HG03175 (cell line): Measurements from ENCODE around the gene SYTL5.

Source experiments
- ATAC-seq: cut with Tn5 transposase; IDR thresholded peaks from one replicate; pipeline ENCODE4 v1.9.1; 2021; ENCODE audit warnings: mild to moderate bottlenecking, moderate library complexity; ENCODE audit not compliant: unreplicated experiment

Gene SYTL5

GRCh38 chrX:38018766-38019425, 12.5 kb downstream of the SYTL5 start:
- ATAC-seq = no peak

GRCh38 chrX:38028300-38028699, 21.9 kb downstream of the SYTL5 start:
- ATAC-seq = no peak

GRCh38 chrX:38036466-38036865, 30.1 kb downstream of the SYTL5 start:
- ATAC-seq = no peak

- ATAC-seq = no peak
Measured at GRCh38 chrX:38038501-38038900, 32.1 kb downstream of the SYTL5 start.

- ATAC-seq = no peak
Measured at GRCh38 chrX:38041237-38041636, 34.9 kb downstream of the SYTL5 start.

GRCh38 chrX:38044701-38045100, 38.3 kb downstream of the SYTL5 start:
- ATAC-seq = no peak

GRCh38 chrX:38045538-38046096, 39.3 kb downstream of the SYTL5 start:
- ATAC-seq = no peak

GRCh38 chrX:38048886-38049285, 42.5 kb downstream of the SYTL5 start:
- no peak for ATAC-seq

GRCh38 chrX:38050806-38051205, 44.5 kb downstream of the SYTL5 start:
- ATAC-seq = no peak

- ATAC-seq = no peak
Measured at GRCh38 chrX:38052096-38052495, 45.7 kb downstream of the SYTL5 start.

GRCh38 chrX:38055170-38055847, 49.0 kb downstream of the SYTL5 start:
- ATAC-seq = no peak

GRCh38 chrX:38060331-38060878, 54.1 kb downstream of the SYTL5 start:
- ATAC-seq = no peak

GRCh38 chrX:38061335-38061734, 55.0 kb downstream of the SYTL5 start:
- no peak for ATAC-seq

- ATAC-seq = no peak
Measured at GRCh38 chrX:38066934-38067333, 60.6 kb downstream of the SYTL5 start.

GRCh38 chrX:38069273-38069672, 62.9 kb downstream of the SYTL5 start:
- ATAC-seq = no peak

- ATAC-seq = no peak
Measured at GRCh38 chrX:38069991-38070390, 63.6 kb downstream of the SYTL5 start.

GRCh38 chrX:38079463-38079862, 73.1 kb downstream of the SYTL5 start:
- no peak for ATAC-seq

- no peak for ATAC-seq
Measured at GRCh38 chrX:38080808-38081207, 74.5 kb downstream of the SYTL5 start.

GRCh38 chrX:38081909-38082308, 75.6 kb downstream of the SYTL5 start:
- no peak for ATAC-seq

- no peak for ATAC-seq
Measured at GRCh38 chrX:38082309-38082708, 76.0 kb downstream of the SYTL5 start.

- ATAC-seq = no peak
Measured at GRCh38 chrX:38085813-38086212, 79.5 kb downstream of the SYTL5 start.
